Measurements from ENCODE around the gene TMEM270.
"Not testable (repeated sequence)": the region's sequence is repeated elsewhere in the genome, so short reads cannot be mapped to it uniquely, and the experiment has no call there.

The TMEM270 gene

GRCh38 chr7:73833251-73833919, 27.6 kb upstream of the TMEM270 start:
- DNase-seq = no peak

DNA sequence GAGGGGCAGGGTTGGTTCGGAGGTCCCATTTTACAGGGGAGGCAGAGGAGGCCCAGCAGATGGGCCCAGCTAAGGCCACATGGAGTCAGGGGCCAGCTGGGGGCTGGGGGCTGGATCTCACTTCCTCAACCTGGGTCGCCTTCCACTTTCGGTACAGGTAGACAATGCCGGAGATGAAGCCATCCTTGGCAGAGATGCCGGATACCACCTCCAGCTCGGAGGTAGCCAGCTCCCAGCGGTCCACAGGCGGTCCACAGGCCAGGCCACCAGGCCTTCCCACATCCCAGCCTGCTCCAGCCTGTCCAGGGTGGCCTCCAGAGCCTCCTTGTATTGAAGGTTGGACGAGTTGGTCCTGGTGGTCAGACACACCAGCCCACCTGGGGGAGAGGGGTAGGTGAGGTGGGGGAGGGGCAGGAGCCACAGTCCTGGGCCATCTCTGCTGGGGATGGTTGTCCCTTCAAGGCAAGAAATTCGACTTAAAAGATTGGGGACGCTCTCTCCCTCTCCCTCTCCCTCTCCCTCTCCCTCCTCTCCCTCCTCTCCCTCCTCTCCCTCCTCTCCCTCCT, 26.2 kb upstream of the TMEM270 start:
- DNase-seq = no peak

GRCh38 chr7:73837167-73837566, 23.8 kb upstream of the TMEM270 start:
- not testable (repeated sequence) for DNase-seq

GRCh38 chr7:73838642-73839041, 22.3 kb upstream of the TMEM270 start:
- DNase-seq = no peak

DNA sequence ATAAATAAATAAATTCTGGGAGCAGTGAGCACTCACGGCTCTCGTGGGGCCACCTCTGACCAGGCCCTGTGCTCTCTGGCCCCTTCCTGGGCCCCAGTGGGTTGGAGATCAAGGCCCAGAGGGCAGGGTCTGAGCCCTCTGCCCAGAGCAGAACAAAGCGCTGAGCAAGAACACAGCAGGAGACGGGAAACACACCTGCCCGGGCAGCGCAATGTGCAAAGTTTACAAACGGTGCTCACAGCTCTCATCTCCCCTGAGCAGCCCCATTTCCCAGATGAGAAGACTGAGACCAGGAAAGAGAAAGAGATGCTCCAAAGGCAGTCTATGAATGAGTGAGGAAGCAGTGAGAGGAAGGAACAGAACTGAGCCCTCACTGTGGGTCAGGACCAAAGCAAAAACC, 21.7 kb upstream of the TMEM270 start:
- no peak for DNase-seq

DNA sequence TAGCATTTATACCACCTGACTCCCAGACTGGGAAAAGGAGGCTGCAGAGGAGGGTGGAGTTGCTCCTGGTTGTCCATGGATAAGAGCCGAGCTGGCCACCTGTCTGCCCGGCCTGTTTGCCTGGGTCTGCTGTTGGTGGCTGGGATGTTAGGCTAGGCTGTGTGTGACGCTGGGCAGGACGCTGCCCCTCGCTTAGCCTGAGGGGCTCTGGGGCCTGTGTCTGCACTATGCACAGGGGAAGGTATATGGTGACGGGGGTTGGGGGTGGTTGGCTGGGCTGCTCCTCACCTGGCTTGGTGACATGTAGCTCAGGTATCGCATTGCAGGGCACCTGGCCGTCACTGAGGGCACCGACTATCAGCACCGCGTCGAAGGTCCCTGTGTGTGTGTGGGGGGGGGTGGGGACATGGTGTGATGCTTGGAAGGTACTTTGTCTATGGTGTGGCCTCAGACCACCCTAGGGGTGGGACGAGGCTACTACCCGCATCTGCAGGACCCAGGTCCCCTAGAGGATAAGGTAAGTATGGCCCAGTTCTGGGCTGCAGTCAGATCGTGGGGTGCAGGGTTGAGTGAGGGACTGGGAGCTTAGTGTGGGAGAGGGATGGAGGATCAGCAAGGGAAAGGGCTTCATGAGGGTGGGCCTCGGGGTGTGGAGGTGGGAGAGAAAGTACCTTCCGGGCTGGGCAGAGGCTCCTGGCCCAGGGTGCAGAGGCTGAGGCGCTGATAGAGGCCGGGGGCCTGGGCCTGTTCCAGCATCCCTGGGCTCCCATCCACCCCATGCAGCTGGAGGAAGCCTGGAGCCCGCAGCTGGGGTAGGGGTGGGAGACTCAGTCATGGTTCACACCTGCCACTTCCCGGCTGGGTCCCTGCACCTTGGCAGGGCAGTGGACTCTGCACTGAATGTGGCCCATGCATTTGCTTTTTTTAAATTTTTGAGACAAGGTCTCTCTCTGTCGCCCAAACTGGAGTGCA, 20.9 kb upstream of the TMEM270 start:
- DNase-seq = no peak

DNA sequence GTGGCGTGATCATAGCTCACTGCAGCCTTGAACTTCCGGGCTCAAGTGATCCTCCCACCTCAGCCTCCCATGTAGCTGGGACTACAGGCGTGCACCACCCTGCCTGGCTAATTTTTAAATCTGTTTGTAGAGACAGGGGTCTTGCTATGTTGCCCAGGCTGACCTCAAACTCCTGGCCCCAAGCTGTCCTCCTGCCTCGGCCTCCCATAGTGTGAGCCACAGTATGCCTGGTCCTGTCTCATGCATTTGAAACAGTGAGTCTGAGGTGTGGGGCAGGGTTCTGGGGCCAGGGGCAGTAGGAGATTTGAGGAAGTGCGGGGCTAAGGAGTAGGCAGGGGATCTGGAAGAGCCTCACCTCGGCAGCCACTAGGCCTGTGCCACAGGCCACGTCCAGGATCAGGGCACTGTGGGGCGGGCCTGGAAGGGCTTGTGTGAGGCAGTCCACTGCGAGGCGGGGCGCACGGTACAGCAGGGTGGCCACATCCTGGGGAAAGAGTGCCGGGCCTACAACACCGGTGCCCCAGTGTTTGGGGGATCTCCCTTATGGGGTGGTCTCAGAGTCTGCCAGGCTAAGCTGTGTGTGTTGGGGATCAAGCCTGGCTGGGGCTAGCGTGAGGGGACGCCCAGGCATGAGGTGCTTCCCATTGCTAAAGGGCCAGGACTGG, 20.1 kb upstream of the TMEM270 start:
- no peak for DNase-seq

DNA sequence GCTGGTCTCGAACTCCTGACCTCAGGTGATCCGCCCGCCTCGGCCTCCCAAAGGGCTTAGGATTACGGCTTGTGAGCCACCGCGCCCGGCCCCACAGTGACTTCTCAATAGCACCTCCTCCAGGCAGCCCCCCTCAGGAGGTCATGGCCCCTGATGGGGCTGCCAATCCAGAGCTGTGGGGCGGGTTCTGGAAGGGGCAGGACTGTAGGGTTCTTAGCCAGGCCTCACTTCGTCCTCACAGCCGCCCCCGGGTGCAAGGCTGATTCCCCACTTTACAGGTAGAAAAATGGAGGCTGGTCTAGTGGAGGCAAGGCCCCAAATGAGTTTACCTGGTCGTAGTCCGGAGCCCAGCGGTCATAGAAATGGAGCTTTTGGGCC, 19.3 kb upstream of the TMEM270 start:
- DNase-seq = no peak

GRCh38 chr7:73842067-73842976, 18.6 kb upstream of the TMEM270 start, which contains the start of gene METTL27:
Gene METTL27 (minus strand): TSS chr7:73842516. CDS start chr7:73842140, 376 bp downstream.
- DNase-seq = peak; percentile 83 to 84

DNA sequence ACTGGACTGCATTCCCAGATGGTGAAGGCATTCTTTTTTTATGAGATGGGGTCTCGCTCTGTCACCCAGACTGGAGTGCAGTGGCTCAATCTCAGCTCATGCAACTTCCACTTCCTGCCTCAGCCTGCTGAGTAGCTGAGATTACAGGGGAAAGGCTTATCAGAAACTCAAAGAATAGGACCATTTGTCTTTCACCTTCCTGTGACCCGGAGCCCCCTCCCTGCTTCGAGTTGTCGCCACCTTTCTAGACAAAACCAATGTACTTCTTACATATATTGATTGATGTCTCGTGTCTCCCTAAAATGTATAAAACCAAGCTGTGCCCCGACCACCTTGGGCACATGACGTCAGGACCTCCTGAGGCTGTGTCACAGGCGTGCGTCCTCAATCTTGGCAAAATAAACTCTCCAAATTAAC, 16.8 kb upstream of the TMEM270 start:
- DNase-seq = no peak

- DNase-seq = no peak
Measured at GRCh38 chr7:73844848-73845460, 16.0 kb upstream of the TMEM270 start.

DNA sequence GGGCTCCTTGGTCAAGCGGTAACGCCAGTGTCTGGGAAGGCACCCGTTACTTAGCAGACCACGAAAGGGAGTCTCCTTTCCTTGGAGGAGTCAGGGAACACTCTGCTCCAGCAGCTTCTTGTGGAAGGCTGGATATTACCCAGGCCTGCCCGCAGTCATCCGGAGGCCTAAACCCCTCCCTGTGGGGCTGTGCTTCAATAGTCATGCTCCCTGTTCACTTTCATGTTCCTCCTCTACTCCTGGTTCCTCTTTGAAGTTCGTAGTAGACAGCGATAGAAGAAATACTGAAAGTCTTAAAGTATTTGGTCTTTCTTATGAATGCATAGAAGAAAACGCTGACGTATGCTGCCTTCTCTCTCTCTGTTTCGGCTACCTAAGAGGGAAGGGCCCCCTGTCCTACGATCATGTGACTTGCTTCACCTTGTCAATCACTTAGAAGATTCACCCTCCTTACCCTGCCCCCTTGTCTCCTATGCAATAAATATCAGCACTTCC, 15.2 kb upstream of the TMEM270 start:
- DNase-seq = not testable (repeated sequence)

- DNase-seq = no peak
Measured at GRCh38 chr7:73847941-73848723, 12.8 kb upstream of the TMEM270 start.

GRCh38 chr7:73850781-73851207, 10.2 kb upstream of the TMEM270 start:
- DNase-seq = no peak

- peak in 1 of 2 donors; percentile 29 for DNase-seq
Measured at GRCh38 chr7:73851410-73852338, 9.3 kb upstream of the TMEM270 start.

- DNase-seq = no peak
Measured at GRCh38 chr7:73852500-73852899, 8.5 kb upstream of the TMEM270 start.

DNA sequence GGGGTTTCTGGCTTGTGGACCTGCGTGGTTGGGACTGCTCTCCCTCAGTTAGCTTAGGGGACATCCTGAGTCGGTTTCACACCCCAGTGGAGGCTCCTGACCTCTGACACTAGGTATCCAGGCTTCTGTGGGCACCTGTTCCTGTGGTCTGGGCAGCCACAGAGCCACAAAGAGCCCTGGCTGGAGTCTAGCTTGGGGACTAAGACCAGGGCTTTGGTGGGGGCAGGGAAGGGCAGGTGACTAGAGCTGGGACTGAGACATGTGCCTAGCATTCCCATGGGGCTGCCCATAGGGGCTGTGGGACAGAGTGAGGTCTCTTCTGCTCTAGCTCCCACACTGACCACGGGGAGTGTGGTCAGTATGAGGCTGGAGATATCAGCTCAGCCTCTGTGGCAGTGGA, 4.0 kb upstream of the TMEM270 start:
- no peak for DNase-seq

DNA sequence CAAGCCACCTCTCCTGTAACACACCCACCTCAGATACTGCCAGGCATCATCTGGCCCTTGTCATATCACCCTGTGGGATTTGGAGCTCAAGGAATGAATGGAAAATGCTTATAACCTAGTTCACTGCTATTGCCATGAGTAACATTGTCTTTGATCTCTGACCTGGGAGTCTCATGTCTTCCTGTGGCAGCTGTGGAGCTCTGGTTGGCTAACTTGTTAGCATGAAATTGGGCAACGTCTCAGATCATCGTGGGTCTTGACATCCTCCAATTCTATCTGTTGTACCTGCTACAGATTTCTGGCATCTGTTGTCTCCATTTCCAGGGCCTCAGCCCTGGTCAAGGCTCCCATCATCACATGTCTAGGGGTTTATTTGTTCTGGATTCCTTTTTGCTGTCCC, 2.2 kb upstream of the TMEM270 start:
- DNase-seq = no peak

- no peak for DNase-seq
Measured at GRCh38 chr7:73861305-73861704, 346 bp downstream of the TMEM270 start.
